Activated naive CD4-positive, alpha-beta T cell treated with anti-CD3 and anti-CD28 coated beads for 36 hours (primary cell): ENCODE data around the gene ZBTB7B. TPM values are rescaled to one million over a fixed set of nuclear protein-coding genes. Genes with fewer than 3 reads are reported as not detected.

Experiments
- CTCF ChIA-PET: fragments of 350-600 bp; sonication (Branson Sonifier 250); formaldehyde crosslinking; loops from one replicate; lab custom pipeline; 2021; ENCODE audit warnings: antibody characterized with exemption; lab: Charles Lee
- DNase-seq: peaks from one replicate; pipeline ENCODE4 v3.0.0-alpha.2; 2020
- H3K27ac Mint-ChIP-seq: one replicate; pipeline ENCODE4 v1.8.0; 2021; ENCODE audit warnings: mild to moderate bottlenecking, mixed read lengths
- H3K27me3 Mint-ChIP-seq: one replicate; pipeline ENCODE4 v1.8.0; 2021; ENCODE audit warnings: low read depth, mixed read lengths
- H3K36me3 Mint-ChIP-seq: one replicate; pipeline ENCODE4 v1.8.0; 2021; ENCODE audit warnings: low read depth, mixed read lengths
- H3K4me1 Mint-ChIP-seq: one replicate; pipeline ENCODE4 v1.8.0; 2021; ENCODE audit warnings: low read depth, mixed read lengths
- H3K4me3 Mint-ChIP-seq: one replicate; pipeline ENCODE4 v1.8.0; 2021; ENCODE audit warnings: mild to moderate bottlenecking, moderate library complexity, mixed read lengths
- H3K9me3 Mint-ChIP-seq: one replicate; pipeline ENCODE4 v1.8.0; 2021; ENCODE audit warnings: mixed read lengths
- intact Hi-C: fragments of 100-400 bp; cut with micrococcal nuclease; formaldehyde crosslinking; loops from one replicate; pipeline ENCODE4 v1.15.1; 2023
- total RNA-seq, 2 experiments: library from RNA; stranded (reverse); gene quantifications; one replicate each; pipeline ENCODE4 v1.2.3, GENCODE V29; 2021

Gene ZBTB7B
- total RNA-seq, 2 experiments from 2014 or later, result 90.6 to 101 TPM

DNA sequence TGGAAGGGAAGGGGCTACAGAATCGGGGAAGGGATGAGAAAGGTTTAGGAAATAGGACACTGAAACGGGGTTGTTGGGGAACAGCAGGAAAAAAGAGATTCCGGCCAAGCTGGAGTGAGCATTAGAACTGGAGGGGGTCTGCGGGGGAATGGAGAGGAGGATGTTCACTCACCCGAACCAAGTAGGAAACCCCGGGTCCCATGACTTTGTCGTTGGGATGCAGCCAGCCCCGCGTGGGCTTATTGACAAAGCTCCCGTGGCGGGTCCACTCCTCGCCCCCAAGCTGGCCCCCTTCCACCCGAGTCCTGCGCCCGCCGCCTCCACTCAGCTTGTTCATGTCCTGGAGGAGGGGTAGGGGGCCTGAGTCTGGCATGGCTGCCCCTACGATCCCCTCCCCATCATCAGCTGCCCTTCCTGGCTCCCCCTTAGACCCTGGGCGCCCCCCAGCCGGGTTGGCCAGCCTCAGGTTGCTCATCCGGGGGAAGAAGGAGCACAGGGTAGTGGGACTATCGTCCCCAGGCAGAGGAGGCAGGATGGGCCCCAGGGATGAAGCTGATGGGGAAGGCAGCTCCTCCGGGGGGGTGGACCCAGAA is 32.6 kb upstream of the ZBTB7B start:
- H3K4me1 Mint-ChIP-seq, result peaks cover 32% of the 10 kb centered on the region
- peak overlapping the region; percentile 32 for H3K27ac Mint-ChIP-seq
- no peak for DNase-seq
- CTCF ChIA-PET, result interaction anchor here (0.5 to 1.6 kb wide), 9 partner anchors 14 to 520 kb away, joined by 3 to 9 read pairs (median 3); partner anchors contain the start of genes ADAM15 and PBXIP1
- intact Hi-C loops, result loop anchor here (5.0 kb wide), 1 partner anchor 222 kb away; no protein-coding TSS in a partner anchor
- H3K36me3 Mint-ChIP-seq, result peaks cover 17% of the 10 kb centered on the region
- H3K9me3 Mint-ChIP-seq, result no peaks in the 10 kb centered on the region
- no peak overlapping the region for H3K4me3 Mint-ChIP-seq
- no peaks in the 10 kb centered on the region for H3K27me3 Mint-ChIP-seq

DNA sequence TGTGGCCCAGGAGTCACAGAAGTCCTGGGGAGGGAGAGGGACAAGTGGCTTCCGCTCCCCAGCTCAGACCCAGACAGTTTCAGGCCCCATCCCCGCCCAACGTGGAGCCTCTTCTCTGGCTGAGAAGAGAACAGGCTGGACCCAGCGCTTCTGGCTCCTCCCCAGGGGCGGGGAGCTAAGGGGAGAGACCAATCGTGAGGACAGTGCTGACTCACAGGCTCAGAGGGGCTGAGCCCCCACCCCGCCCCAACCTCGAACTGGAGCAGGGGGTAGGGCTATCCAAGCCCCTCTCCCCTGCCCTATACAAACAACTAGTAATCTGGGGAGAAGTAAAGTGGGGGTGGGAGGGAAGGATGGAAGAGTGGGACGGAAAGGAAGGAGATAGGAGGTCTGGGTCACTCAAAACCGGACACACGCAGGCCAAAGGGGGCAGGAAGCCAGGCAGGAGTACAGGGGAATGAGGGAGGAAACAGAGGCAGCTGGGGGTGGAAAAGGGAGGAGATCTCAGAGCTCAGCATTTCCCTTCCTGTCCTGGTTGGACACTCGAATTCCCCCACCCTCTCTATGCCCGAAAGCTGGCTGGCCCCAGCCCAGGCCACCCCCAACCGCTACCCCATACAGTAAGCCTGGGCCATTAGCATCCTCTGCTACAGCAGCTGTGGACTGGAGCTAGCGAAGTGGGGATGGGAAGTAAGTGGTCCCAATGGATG is 31.8 kb upstream of the ZBTB7B start, which contains the start of gene SHC1:
Gene SHC1 (minus strand): TSS at position 117 of the 710 bp plus-strand sequence. CDS start 221 bp downstream, outside the sequence.
- Mint-ChIP-seq H3K27ac (peak within 1 kb of the TSS; percentile 74), H3K27me3 (no peaks in the 10 kb centered on the region), H3K36me3 (peaks cover 17% of the 10 kb centered on the region), H3K4me1 (peaks cover 32% of the 10 kb centered on the region), H3K9me3 (no peaks in the 10 kb centered on the region), H3K4me3 (no peak within 1 kb of the TSS)
- intact Hi-C loops, result loop anchor here (5.0 kb wide), 1 partner anchor 222 kb away; no protein-coding TSS in a partner anchor
- peak; percentile 43 for DNase-seq
- CTCF ChIA-PET, result interaction anchor here (0.6 to 1.7 kb wide), 11 partner anchors 9 to 364 kb away, joined by 3 to 13 read pairs (median 5); partner anchors contain the start of genes ADAM15, PBXIP1 and PYGO2

DNA sequence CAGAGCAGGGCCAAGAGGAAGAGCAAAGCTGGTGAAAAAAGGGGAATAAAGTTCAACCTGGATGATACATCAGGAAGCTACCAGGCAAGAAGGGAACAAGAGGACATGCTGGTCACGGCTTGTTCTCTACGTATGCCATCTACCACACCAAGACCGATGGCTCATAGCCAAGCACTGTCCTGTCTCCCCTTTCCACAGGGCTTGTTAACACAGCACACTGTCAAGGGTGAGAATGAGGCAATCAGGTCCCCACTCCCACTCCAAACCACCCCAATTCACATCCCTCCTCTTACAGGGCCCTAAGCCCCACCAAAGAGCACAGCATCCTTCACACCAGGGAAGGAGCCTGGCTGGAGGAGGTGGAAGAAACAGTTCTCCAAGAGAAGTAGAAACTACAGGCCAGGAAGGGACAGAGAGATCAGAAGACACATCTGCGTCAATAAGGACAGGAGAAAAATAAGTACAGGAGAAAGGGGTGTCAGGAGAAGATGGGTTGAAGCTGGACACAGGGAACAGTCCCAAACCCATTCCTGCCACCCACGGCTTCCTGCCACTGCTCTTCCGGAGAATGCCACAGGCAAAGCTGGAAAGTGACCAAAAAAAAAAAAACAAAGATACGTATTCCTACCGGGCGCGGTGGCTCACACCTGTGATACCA is 31.1 kb upstream of the ZBTB7B start:
- no peak overlapping the region for H3K4me3 Mint-ChIP-seq
- peak overlapping the region; percentile 74 for H3K27ac Mint-ChIP-seq
- CTCF ChIA-PET, result interaction anchor here (0.8 to 1.7 kb wide), 7 partner anchors 10 to 120 kb away, joined by 3 to 13 read pairs (median 5); partner anchors contain the start of genes ADAM15, PBXIP1 and PYGO2
- no peaks in the 10 kb centered on the region for H3K9me3 Mint-ChIP-seq
- peaks cover 32% of the 10 kb centered on the region for H3K4me1 Mint-ChIP-seq
- intact Hi-C loops, result loop anchor here (5.0 kb wide), 1 partner anchor 221 kb away; no protein-coding TSS in a partner anchor
- no peak for DNase-seq
- H3K27me3 Mint-ChIP-seq, result no peaks in the 10 kb centered on the region
- peaks cover 20% of the 10 kb centered on the region for H3K36me3 Mint-ChIP-seq

DNA sequence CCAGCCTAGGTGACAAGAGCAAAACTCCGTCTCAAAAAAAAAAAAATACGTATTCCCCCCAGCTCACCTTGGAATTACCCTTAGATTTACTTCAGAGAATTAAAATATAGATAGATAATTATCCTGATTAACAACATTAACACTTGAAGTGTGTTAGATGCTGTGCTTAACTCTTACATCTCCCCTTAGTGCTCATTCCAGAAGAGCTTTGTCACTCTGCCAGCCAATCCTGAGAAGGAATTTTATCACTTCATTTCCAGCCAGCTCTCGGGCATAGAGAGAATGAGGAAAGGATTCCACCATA is 30.4 kb upstream of the ZBTB7B start:
- no peak for DNase-seq
- Mint-ChIP-seq H3K4me1 (peaks cover 31% of the 10 kb centered on the region), H3K36me3 (peaks cover 18% of the 10 kb centered on the region), H3K4me3 (no peak overlapping the region), H3K27ac (peak overlapping the region; percentile 82), H3K9me3 (no peaks in the 10 kb centered on the region), H3K27me3 (no peaks in the 10 kb centered on the region)
- CTCF ChIA-PET, result interaction anchor here (0.8 to 1.7 kb wide), 4 partner anchors 10 to 108 kb away, joined by 3 to 13 read pairs (median 5); partner anchors contain the start of genes ADAM15 and PYGO2
- intact Hi-C loops, result loop anchor here (5.0 kb wide), 1 partner anchor 220 kb away; no protein-coding TSS in a partner anchor

DNA sequence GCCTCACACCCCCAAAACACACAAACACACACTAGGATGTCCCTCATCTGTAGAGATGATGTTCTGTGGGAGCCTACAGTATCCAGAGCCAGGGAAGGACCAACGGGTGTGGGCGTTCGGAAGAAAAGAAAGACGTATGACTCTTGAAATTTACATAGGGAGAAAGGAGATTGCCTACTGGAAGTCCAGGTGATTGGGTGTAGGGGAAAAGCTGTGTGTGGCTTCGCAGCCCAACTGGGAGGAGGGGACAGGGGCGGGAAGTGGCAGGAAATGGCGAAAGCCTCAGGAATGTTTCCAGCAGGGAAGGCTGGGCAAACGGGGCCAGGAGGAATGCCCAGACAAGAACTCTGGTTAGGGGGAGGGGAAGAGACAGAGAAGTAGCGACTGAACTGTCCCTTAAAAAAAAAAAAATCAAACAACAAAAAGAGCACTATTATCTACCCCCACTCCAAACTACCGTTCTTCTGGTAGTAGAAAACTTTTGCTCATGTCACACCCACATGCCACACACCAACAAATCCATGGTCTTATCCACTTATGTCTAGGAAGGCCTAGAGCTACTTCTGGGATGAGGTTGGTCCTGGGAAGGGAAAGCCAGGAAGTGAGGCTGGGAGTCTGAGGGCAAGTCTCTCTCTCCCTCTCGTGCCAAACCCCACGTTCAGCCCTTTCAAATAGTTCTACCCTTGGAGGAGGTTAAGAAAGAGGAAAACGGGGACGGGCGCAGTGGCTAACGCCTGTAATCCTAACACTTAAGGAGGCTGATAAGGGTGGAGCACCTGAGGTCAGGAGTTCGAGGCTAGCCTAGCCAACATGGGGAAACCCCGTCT is 29.9 kb upstream of the ZBTB7B start:
- Mint-ChIP-seq H3K27ac (peak overlapping the region; percentile 82), H3K4me3 (no peak overlapping the region), H3K4me1 (peaks cover 32% of the 10 kb centered on the region), H3K36me3 (peaks cover 19% of the 10 kb centered on the region), H3K9me3 (no peaks in the 10 kb centered on the region), H3K27me3 (no peaks in the 10 kb centered on the region)
- CTCF ChIA-PET, result interaction anchor here (1.6 kb wide), 1 partner anchor 78 kb away, joined by 6 read pairs; the partner anchor contains the start of gene ADAM15
- DNase-seq, result no peak
- intact Hi-C loops, result loop anchor here (5.0 kb wide), 1 partner anchor 220 kb away; no protein-coding TSS in a partner anchor

DNA sequence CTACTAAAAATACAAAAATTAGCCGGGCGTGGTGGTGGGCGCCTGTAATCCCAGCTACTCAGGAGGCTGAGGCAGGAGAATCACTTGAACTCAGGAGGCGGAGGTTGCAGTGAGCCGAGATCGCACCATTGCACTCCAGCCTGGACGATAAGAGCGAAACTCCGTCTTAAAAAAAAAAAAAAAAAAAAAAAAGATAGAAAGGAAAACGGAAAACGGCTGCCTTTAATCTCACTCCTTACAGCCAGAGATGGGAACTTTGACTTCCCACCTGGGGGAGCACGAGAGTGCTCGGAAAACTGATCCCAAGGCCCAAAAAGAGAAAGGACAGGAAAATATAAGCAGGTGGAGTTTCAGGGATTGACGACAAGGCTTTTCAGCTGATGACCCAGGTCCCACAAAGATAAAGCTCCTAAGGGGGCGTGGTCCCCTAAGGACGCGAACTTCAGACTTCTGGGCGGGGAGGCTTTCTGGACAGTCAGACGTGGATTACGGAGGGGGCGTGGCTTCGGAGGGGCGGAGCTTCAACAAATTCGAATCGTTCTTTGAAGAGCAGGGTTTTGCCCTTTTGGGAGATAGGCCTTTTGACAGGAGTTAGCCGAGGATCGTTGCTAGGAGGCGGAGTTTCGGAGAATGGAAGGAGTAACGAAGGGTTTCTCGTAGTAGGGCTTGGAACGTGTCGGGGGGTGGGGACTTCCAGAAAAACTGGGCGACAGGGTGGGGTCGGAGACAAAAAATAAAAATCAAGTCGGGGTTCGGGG is 29.1 kb upstream of the ZBTB7B start:
- Mint-ChIP-seq H3K4me3 (no peak overlapping the region), H3K36me3 (peaks cover 22% of the 10 kb centered on the region), H3K4me1 (peaks cover 35% of the 10 kb centered on the region), H3K27ac (no peak overlapping the region), H3K9me3 (no peaks in the 10 kb centered on the region), H3K27me3 (no peaks in the 10 kb centered on the region)
- DNase-seq, result peak; percentile 99
- intact Hi-C loops, result loop anchor here (1.0 to 5.0 kb wide), 11 partner anchors 10 to 219 kb away; partner anchors contain the start of genes EFNA4, FLAD1, PMVK and PYGO2
- CTCF ChIA-PET, result interaction anchor here (0.6 to 1.5 kb wide), 3 partner anchors 12 to 31 kb away, joined by 3 to 5 read pairs (median 4); partner anchors contain the start of gene PYGO2

DNA sequence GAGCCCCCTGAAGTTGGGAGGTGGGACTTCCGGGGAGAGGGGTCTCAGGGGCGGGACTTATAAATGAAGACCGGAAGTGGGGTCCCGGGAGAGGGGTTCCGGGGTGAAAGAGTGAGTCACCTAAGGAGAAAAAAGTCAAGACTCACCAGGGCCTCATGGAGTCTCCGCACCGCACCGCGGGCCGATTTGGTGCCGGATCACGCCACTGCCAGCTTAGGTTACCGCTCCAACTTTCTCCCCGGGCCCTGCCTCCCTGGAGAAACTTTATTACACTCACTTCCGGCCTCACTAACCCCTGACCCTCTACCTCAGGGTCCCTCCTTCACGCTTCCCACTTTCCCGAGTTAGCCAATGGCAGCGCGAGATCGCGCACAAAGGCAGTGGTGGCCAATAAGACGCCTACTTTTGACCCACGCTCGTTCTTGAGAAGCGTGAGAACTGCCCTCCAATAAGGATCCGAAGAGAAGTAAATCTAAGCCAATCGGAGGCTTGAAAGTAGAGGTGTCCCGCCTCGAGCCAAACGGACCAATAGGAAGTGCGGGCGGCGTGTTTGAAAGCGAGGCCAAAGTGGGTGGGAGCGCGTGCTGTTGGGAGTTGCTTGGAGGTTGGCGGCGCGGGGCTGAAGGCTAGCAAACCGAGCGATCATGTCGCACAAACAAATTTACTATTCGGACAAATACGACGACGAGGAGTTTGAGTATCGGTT is 28.3 kb upstream of the ZBTB7B start, which contains the start of gene CKS1B:
Gene CKS1B (plus strand): TSS at position 580 of the 706 bp plus-strand sequence. CDS start 65 bp downstream, at position 645.
- CTCF ChIA-PET, result interaction anchor here (0.6 to 1.5 kb wide), 4 partner anchors 13 to 49 kb away, joined by 3 to 5 read pairs (median 4); partner anchors contain the start of gene PYGO2
- H3K27me3 Mint-ChIP-seq, result no peaks in the 10 kb centered on the region
- H3K9me3 Mint-ChIP-seq, result no peaks in the 10 kb centered on the region
- H3K27ac Mint-ChIP-seq, result no peak within 1 kb of the TSS
- H3K4me3 Mint-ChIP-seq, result no peak within 1 kb of the TSS
- intact Hi-C loops, result loop anchor here (1.0 to 5.0 kb wide), 11 partner anchors 9 to 218 kb away; partner anchors contain the start of genes EFNA4, FLAD1, PMVK and PYGO2
- H3K36me3 Mint-ChIP-seq, result peaks cover 25% of the 10 kb centered on the region
- peaks cover 32% of the 10 kb centered on the region for H3K4me1 Mint-ChIP-seq
- peak; percentile 99 for DNase-seq

DNA sequence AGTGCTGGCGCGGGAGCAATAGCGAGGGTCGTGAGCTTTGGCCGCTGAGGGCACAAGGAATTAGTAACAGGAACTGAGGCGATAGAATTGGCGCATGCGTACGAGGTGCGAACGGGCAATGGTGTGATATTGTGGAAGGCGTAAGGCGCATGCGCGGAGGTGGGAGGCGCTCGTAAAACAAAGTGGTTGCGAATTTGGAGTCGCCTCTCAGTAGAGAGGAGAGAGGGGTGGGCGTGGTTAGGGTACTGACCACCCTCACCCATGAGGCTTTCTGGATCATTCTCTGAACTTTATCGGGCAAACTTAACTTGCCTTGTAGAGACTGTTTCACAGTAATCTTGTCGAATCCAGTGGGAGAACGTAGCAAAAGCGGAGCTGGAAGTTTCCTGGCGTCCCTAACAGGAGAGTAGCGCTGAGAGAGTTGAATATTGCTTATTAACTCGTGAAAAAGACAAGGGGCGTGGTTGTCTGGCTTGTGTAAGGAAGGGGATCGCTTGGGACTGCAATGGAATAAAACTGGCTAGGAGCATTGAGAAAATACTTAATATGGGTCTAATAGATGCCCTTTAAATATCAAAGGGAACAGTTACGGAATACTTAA is 27.7 kb upstream of the ZBTB7B start:
- H3K36me3 Mint-ChIP-seq, result peaks cover 27% of the 10 kb centered on the region
- CTCF ChIA-PET, result interaction anchor here (0.6 to 1.5 kb wide), 2 partner anchors 24 to 49 kb away, joined by 3 to 5 read pairs; no protein-coding TSS in a partner anchor
- no peak overlapping the region for H3K4me3 Mint-ChIP-seq
- no peaks in the 10 kb centered on the region for H3K9me3 Mint-ChIP-seq
- H3K27me3 Mint-ChIP-seq, result no peaks in the 10 kb centered on the region
- H3K4me1 Mint-ChIP-seq, result peaks cover 31% of the 10 kb centered on the region
- DNase-seq, result peak; percentile 97
- intact Hi-C loops, result loop anchor here (1.0 to 5.0 kb wide), 11 partner anchors 8 to 217 kb away; partner anchors contain the start of genes EFNA4, FLAD1, PMVK and PYGO2
- no peak overlapping the region for H3K27ac Mint-ChIP-seq

DNA sequence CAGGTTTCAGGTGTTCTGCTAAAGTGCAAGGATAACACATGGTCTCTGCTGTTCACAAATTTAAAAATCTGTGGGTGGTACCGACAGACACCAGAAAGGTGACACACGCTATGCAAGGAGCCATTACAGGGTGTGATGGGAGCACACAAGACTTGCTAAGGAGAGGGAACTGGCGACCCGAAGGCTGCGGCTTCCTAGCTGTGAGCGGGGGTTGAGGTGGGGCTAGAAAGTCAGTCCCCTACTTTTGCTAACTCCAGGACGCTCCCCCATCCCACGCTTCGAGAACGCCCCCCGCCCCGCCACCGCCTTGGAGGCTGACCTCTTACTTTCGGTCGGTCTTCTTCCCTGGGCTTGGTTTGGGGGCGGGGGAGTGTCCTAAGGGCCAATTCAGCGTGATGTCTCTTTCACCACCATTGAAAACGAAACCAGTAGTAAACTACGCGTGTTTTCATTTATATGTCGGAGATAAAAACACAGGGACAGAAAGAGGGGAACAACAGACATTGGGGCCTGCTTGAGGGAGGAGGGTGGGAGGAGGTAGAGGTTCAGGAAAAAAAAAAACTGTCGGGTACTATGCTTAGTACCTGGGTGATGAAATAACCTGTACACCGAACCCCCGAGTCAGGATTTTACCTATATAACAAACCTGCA is 27.1 kb upstream of the ZBTB7B start:
- H3K27ac Mint-ChIP-seq, result no peak overlapping the region
- no peak overlapping the region for H3K4me3 Mint-ChIP-seq
- peaks cover 30% of the 10 kb centered on the region for H3K36me3 Mint-ChIP-seq

More for the DNA sequence above, 27.1 kb upstream of the ZBTB7B start:
- no peaks in the 10 kb centered on the region for H3K9me3 Mint-ChIP-seq
- CTCF ChIA-PET, result interaction anchor here (1.2 kb wide), 1 partner anchor 68 kb away, joined by 7 read pairs; no protein-coding TSS in a partner anchor
- intact Hi-C loops, result loop anchor here (2.0 kb wide), 1 partner anchor 159 kb away; the partner anchor contains the start of gene SLC50A1
- DNase-seq, result peak; percentile 38
- peaks cover 31% of the 10 kb centered on the region for H3K4me1 Mint-ChIP-seq
- no peaks in the 10 kb centered on the region for H3K27me3 Mint-ChIP-seq
